ENCODE results near the gene TSPYL4.

TSPYL4 gene

DNA sequence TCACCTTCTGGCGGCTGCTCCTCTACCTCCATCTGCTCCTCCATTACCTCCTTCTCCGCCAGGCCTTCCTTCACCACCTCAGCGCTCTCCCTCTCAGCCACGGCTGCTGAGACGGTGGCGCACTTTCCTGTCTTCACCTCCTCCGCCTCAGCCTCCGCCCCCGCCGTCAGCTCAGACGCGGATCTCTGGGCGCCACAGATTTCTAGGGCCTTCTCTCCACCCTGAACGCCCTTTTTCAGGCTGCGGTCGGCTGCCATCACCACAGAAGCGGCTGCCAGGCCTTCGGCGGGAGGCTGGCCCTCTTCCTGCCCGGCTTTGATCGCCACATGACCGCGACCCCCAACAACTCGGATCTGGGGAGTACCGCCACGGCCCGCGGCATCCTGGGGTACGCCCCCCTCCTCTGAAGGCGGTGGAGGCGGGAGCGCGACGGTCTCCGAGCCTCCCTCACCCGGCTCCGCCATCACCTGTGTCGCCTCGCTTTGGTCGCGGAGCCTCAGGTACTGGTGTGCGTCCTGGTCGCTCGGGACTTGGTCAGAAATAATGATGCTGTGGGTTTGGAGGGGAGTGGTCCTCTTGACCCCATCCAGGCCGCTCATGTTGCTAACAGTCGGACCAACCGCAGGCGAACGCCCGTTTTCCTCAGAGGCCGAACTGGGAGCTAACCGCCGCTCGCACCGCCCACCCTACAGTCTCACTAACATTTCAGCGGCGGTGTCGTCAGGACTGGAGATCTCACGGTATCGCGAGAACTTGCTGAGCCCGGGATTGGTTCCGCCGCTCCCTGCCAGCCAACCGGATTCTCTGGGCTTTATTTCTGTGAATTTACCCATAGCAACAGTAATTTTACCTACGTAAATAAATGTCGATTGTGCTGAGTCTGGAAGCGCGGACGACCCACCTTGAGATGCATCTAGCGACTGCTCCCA lies 25.6 kb upstream of the TSPYL4 start, which contains the start of gene TSPYL1:
TSS of gene TSPYL1 (minus strand) at position 699 of the 929 bp plus-strand sequence. CDS start at position 599, 100 bp downstream.
- in situ Hi-C loops (cut with HindIII; ENCODE audit: low pct_ligation_motif_present, low pct_unique_long_range_greater_than_20kb, low sequenced_read_pairs): loop anchor here (25.0 kb wide), 1 partner anchor 258 kb away; the partner anchor contains the start of gene TRAPPC3L
- peak; percentile 96 for DNase-seq

- DNase-seq: no peak
These were observed 25.0 kb upstream of the TSPYL4 start for GRCh38 chr6:116278854-116279231.

DNA sequence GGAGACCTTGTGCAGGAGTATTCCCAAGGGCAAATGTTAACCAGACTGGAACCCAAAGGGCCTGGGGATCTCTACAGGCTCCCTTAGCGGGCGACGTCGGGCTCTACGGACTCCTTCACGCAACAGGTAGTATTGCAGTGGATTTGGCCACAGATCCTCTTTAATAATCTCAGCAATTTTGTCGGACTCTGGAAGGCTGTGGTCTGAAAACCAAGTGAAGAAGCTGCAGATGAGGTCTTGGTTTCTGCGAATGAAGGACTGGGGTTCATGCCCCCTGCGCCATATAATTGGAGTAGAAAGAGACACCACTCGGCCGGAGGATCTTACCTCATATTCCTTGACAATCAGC lies 24.6 kb upstream of the TSPYL4 start:
- in situ Hi-C loops (cut with HindIII; ENCODE audit: low pct_ligation_motif_present, low pct_unique_long_range_greater_than_20kb, low sequenced_read_pairs): loop anchor here (25.0 kb wide), 1 partner anchor 259 kb away; the partner anchor contains the start of gene TRAPPC3L

More at GRCh38 chr6:116278854-116279231, 25.0 kb upstream of the TSPYL4 start:
- in situ Hi-C loops (cut with HindIII; ENCODE audit: low pct_ligation_motif_present, low pct_unique_long_range_greater_than_20kb, low sequenced_read_pairs): loop anchor here (25.0 kb wide), 1 partner anchor 258 kb away; the partner anchor contains the start of gene TRAPPC3L

GRCh38 chr6:116277124-116277523 lies 23.2 kb upstream of the TSPYL4 start:
- in situ Hi-C loops (cut with HindIII; ENCODE audit: low pct_ligation_motif_present, low pct_unique_long_range_greater_than_20kb, low sequenced_read_pairs): loop anchor here (25.0 kb wide), 1 partner anchor 260 kb away; the partner anchor contains the start of gene TRAPPC3L

More for the DNA sequence above, 24.6 kb upstream of the TSPYL4 start:
- no peak for DNase-seq

DNA sequence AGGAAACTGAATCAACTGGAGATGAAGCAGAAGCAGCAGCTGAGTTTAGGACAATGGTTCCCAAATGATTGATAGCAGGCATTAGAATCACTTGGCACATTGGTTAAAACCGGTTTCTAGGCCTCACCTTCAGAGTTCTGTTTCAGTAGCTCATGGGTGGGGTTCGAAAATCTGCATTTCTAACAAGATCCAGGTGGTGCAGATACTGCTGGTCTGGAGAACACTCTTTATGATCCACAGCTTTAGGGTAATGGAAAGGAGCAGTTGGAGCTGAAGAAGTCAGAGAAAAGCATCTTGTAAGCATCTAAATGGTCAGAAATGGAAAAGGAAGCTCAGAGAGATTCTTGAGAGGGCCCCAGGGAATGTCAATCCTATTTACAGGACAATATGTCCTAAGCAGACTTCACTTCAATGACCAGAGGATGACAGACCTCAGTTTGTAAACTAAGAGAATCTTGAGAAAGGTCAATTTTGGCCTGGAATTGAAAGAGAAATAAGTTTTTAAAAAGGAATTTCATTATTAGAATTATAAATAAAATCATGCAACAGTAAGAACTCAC lies 17.4 kb upstream of the TSPYL4 start:
- in situ Hi-C loops (cut with HindIII; ENCODE audit: low pct_ligation_motif_present, low pct_unique_long_range_greater_than_20kb, low sequenced_read_pairs): no loop called here
- DNase-seq: no peak

More at GRCh38 chr6:116277124-116277523, 23.2 kb upstream of the TSPYL4 start:
- DNase-seq: no peak

GRCh38 chr6:116268589-116269293 lies 14.9 kb upstream of the TSPYL4 start:
- in situ Hi-C loops (cut with HindIII; ENCODE audit: low pct_ligation_motif_present, low pct_unique_long_range_greater_than_20kb, low sequenced_read_pairs): no loop called here
- peak; percentile 81 for DNase-seq

DNA sequence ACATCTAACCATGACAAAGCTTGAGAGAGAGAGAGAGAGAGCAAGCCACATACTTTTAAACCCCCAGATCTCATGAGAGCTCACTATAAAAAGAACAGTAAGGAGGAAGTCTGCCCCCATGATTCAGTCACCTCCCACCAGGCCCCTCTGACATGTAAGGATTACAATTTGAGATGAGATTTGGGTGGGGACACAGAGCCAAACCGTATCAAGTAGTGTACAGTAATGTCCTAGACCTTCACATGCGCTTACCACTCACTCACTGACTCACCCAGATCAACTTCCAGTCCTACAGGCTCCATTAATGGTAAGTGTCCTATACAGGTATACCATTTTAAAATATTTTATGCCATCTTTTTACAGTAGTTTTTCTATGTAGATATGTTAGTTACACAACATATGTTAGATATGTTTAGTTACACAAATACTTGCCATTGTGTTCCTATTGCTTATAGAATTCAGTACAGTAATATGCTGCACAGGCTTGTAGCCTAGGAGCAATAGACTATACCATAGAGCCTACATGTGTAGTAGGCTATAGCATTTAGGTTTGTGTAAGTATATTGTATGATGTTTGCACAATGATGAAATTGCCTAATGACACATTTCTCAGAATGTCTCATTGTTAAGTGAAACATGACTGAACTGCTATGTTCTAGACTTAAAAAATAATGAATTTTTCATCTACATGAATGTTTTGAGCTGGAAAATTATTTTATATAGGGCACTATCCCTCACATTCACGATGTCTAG lies 14.1 kb upstream of the TSPYL4 start:
- DNase-seq: no peak
- in situ Hi-C loops (cut with HindIII; ENCODE audit: low pct_ligation_motif_present, low pct_unique_long_range_greater_than_20kb, low sequenced_read_pairs): no loop called here

- DNase-seq: no peak
- in situ Hi-C loops (cut with HindIII; ENCODE audit: low pct_ligation_motif_present, low pct_unique_long_range_greater_than_20kb, low sequenced_read_pairs): no loop called here
These were observed 12.9 kb upstream of the TSPYL4 start for GRCh38 chr6:116266803-116267202.

GRCh38 chr6:116265041-116265829 lies 11.4 kb upstream of the TSPYL4 start:
- in situ Hi-C loops (cut with HindIII; ENCODE audit: low pct_ligation_motif_present, low pct_unique_long_range_greater_than_20kb, low sequenced_read_pairs): no loop called here
- DNase-seq: peak; percentile 28

- in situ Hi-C loops (cut with HindIII; ENCODE audit: low pct_ligation_motif_present, low pct_unique_long_range_greater_than_20kb, low sequenced_read_pairs): no loop called here
- DNase-seq: no peak
These were observed 9.5 kb upstream of the TSPYL4 start for GRCh38 chr6:116263353-116263752.

DNA sequence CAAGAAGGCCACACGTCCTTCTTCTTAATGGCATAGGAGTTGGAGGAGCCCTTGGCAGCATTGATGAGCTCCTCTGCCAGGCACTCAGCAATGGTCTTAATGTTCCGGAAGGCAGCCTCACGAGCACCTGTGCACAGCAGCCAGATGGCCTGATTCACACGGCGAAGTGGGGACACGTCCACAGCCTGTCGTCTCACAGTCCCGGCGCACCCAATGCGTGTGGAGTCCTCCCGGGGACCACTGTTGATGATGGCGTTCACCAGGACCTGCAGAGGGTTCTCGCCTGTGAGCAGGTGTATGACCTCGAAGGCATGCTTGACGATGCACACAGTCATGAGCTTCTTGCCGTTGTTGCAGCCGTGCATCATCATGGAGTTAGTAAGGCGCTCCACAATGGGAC lies 4.6 kb upstream of the TSPYL4 start:
- in situ Hi-C loops (cut with HindIII; ENCODE audit: low pct_ligation_motif_present, low pct_unique_long_range_greater_than_20kb, low sequenced_read_pairs): no loop called here
- no peak for DNase-seq

GRCh38 chr6:116256694-116257093 lies 2.8 kb upstream of the TSPYL4 start:
- in situ Hi-C loops (cut with HindIII; ENCODE audit: low pct_ligation_motif_present, low pct_unique_long_range_greater_than_20kb, low sequenced_read_pairs): no loop called here
- DNase-seq: no peak

DNA sequence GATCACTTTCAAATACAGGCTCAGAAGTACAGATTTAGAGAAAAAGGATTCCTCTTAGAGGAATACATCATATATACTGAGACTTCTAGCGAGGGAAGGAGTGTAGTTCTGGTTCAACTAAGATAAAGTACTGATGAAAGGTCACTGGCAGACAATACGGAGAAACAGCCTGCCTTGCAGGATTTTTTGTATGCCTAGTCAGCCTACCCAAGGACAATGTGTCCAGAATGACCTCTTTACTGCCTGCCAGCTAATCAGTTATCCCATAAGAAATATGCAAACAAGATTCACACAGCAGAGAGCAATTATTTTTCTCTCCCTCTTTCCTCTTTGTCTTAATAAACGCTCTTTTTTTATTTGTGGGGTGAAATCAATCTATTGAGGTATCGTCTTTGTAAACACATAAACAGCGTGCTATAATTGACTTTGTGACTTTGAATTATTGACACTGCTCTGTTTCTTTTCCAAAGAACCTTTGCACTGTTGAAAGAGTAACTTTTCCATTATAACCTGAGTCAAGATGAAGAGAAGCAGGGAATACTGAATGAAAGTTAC lies 1.4 kb upstream of the TSPYL4 start:
- no peak for DNase-seq
- in situ Hi-C loops (cut with HindIII; ENCODE audit: low pct_ligation_motif_present, low pct_unique_long_range_greater_than_20kb, low sequenced_read_pairs): no loop called here

DNA sequence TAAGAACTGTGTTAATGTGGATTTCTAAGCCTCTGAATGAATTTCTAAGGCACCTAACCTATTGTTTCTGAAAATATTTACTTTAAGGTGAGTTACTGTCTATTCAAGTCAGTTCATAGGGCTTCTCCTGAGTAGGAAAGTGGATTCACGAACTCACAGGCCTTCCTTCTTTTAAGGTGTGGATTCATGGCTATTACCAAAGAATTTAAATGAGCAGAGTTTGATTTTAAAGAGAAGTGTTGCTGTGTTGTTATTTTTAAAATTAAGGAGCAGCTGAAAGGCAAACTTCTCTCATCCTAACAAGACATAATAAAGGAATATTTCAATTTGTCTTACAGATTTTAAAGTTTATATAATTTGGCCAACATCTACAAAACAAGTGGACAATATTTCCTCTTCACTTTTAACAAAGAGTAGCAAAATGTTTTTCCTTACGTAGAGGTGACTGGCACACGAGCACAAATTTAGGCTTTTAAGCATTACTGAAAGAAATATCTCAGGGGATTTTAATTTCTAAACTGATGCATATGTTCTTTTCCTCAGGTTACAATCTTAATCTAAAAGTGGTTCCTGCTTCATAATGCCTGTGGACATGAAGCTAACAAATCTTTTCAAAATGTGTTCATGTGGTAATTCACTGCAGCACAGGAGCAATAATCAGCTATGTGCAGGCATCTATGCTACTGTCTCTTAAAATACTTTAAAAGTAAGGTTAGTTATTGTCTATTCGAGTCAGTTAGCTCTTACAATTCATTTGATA lies 602 bp upstream of the TSPYL4 start:
- in situ Hi-C loops (cut with HindIII; ENCODE audit: low pct_ligation_motif_present, low pct_unique_long_range_greater_than_20kb, low sequenced_read_pairs): no loop called here
- no peak for DNase-seq

DNA sequence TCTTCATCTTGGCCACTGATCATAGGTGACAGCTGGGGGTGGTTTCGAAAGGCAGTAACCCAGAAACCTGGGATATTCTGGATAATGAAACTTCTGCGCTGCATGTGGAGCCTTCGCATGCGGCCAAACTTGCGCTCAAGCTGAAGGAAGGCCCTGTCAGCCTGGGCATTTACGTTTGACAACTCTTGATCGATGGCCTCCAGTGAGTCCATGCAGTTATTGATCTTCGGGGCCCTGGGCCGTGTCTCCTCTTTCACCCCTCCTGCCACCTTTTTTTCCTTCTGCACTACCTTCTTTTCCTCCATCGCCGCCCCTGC lies 729 bp downstream of the TSPYL4 start:
- no peak for DNase-seq
- in situ Hi-C loops (cut with HindIII; ENCODE audit: low pct_ligation_motif_present, low pct_unique_long_range_greater_than_20kb, low sequenced_read_pairs): no loop called here

GRCh38 chr6:116251568-116252384 lies 2.1 kb downstream of the TSPYL4 start:
- DNase-seq: peak; percentile 17
- in situ Hi-C loops (cut with HindIII; ENCODE audit: low pct_ligation_motif_present, low pct_unique_long_range_greater_than_20kb, low sequenced_read_pairs): no loop called here

Data from ACHN (cell line).